Thoracic aorta (tissue), 2 donors: ENCODE results near the gene C20orf141. TPM values are rescaled to one million over a fixed set of nuclear protein-coding genes. Genes with fewer than 3 reads are reported as not detected.
"Not testable (repeated sequence)": the region's sequence is repeated elsewhere in the genome, so short reads cannot be mapped to it uniquely, and the experiment has no call there.

ENCODE experiments used
- ATAC-seq: fragments of 150-250 bp; one replicate; pipeline ENCODE4 v1.8.0; 2017; ENCODE audit warnings: low read depth; ENCODE audit not compliant: insufficient number of reproducible peaks, low FRiP score
- DNase-seq: peaks from one replicate; pipeline ENCODE4 v3.0.0-alpha.2; 2020; ENCODE audit warnings: low spot score
- H3K27ac ChIP-seq, 2 donors: fragments of 200-600 bp; sonication (generic); 1 replicate in 1 of 2; 2 replicates in 1 of 2; pipeline ENCODE4 v1.5.1; 2016; ENCODE audit warnings: mild to moderate bottlenecking in 2 of 2, moderate library complexity in 2 of 2
- H3K27me3 ChIP-seq: fragments of 200-600 bp; sonication (generic); replicated peaks from 2 replicates; pipeline ENCODE4 v1.6.0; 2016; ENCODE audit warnings: mild to moderate bottlenecking; ENCODE audit not compliant: insufficient read depth
- H3K36me3 ChIP-seq: fragments of 200-600 bp; sonication (generic); one replicate; pipeline ENCODE4 v1.5.1; 2016
- H3K4me1 ChIP-seq, 2 donors: fragments of 200-600 bp; sonication (generic); 1 replicate in 1 of 2; 2 replicates in 1 of 2; pipeline versions ENCODE4 v1.5.1 to v1.6.0; 2016; ENCODE audit warnings: low read depth in 2 of 2, mild to moderate bottlenecking in 1 of 2; ENCODE audit not compliant: control insufficient read depth in 1 of 2
- H3K4me3 ChIP-seq: fragments of 200-600 bp; sonication (generic); 2 replicates; pipeline ENCODE4 v1.5.1; 2016; ENCODE audit warnings: mild to moderate bottlenecking
- H3K9me3 ChIP-seq: fragments of 200-600 bp; sonication (generic); 2 replicates; pipeline ENCODE4 v1.5.1; 2016
- total RNA-seq, 2 donors: library from RNA; depleted of rRNA; stranded (reverse); fragments of >200 nt; gene quantifications; one replicate each; pipeline versions ENCODE4 v1.1.0 to v1.2.3, GENCODE V29; 2016
- TF ChIP-seq, protein P1 (sequence below): fragments of 200-600 bp; sonication (generic); IDR thresholded peaks from one replicate; pipeline ENCODE4 v1.5.1; 2019; ENCODE audit warnings: antibody characterized with exemption

C20orf141 gene
- total RNA-seq, 2 donors from 2014 or later = not detected

DNA sequence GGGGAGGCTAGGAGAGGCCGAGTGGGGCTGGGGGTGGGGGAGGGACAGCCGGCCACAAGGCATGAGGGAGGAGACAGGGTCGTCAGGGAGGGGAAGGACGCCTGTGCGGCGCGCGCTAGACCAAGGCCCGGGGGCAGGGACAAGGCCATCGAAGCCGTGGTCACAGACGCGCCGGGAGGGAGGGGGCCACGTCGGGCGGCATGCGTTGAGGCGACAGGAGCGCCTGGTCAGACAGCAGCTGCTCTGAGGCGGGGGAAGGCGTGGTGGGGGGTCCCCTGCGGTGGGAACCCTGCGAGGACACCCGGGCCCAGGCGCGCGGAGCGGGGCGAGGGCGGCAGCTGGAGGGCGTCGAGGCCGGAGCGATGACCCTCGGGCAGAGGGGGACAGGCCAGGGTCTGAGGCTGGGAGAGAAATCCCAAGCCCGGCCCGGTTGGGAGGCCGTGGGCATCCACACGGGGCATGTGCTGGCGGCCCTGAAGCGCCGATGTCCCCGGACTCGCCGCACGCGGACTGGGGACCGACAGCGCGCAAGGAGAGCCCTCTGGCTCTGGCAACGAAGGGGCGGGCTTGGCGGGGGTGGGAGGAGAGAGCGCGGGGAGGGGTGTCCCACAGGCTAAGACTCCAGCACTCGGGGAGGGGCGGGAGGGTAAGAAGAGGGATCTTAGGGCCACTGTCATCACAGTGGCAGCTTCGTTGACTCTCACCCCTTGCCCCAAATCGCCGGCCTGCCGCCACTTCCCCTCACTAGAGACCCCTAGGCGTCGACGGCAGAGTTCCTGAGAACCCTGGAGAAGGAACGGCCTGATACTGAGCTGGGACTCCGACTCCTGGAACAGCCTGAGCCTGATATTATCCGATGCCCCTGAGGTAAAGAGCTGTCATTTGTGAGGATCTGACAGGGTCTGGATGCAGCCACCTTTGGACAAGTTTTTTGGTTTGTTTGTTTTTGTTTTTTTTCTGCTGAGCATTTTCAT lies 6.4 kb downstream of the C20orf141 start:
- ATAC-seq = no peak
- no peak overlapping the region for H3K4me3 ChIP-seq
- H3K36me3 ChIP-seq = no peaks in the 10 kb centered on the region
- no peak overlapping the region for H3K27ac ChIP-seq
- TF ChIP-seq, protein P1, sequence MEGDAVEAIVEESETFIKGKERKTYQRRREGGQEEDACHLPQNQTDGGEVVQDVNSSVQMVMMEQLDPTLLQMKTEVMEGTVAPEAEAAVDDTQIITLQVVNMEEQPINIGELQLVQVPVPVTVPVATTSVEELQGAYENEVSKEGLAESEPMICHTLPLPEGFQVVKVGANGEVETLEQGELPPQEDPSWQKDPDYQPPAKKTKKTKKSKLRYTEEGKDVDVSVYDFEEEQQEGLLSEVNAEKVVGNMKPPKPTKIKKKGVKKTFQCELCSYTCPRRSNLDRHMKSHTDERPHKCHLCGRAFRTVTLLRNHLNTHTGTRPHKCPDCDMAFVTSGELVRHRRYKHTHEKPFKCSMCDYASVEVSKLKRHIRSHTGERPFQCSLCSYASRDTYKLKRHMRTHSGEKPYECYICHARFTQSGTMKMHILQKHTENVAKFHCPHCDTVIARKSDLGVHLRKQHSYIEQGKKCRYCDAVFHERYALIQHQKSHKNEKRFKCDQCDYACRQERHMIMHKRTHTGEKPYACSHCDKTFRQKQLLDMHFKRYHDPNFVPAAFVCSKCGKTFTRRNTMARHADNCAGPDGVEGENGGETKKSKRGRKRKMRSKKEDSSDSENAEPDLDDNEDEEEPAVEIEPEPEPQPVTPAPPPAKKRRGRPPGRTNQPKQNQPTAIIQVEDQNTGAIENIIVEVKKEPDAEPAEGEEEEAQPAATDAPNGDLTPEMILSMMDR = no peak
- no peaks in the 10 kb centered on the region for H3K27me3 ChIP-seq
- DNase-seq = no peak
- no peaks in the 10 kb centered on the region for H3K9me3 ChIP-seq
- H3K4me1 ChIP-seq = peaks cover 0 to 9% of the 10 kb centered on the region in 2 donors

DNA sequence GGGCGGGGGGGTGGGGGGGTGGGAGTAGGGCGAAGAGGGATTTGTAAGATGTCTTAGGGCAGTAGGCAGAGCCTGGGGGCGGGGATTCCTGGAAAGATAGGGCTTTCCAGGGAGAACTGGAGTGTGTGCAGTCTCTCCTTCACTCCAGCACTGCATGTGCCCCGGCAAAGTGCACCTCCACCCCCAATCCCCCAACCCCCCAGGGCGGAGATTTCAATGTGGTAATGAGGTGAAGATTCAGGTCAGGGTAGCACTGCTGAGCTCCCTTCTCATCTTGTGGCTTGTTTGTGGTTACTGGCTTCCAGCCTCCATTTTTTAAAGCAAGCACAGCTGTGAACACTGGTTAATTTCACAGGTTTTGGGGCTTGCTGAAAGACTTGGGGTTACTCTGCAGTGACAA lies 7.3 kb downstream of the C20orf141 start:
- Histone ChIP-seq H3K27me3 (no peaks in the 10 kb centered on the region), H3K4me3 (no peak overlapping the region), H3K27ac (no peak overlapping the region), H3K4me1 (peaks cover 0 to 9% of the 10 kb centered on the region in 2 donors), H3K9me3 (no peaks in the 10 kb centered on the region), H3K36me3 (no peaks in the 10 kb centered on the region)
- TF ChIP-seq, protein P1 = no peak
- ATAC-seq (no peak), DNase-seq (no peak)

DNA sequence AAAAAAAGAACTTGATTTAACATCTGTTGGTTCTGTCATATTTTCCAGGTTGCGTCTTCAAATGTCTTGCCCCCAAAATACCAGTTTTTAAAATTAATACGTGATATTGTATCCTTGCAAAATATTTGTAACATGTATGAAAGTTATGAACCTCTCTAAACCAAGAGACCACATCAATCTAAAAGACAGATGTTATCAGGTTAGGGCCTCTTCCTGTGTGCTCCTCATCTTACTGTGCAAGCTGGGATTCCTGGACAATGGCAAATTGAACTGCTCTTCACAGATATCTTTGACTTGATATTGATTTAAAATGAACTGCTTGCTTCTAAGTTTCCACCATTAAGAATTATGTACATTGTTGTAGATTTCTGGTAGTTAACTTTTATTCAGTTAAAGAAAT lies 11.0 kb downstream of the C20orf141 start:
- Histone ChIP-seq H3K27ac (no peak overlapping the region), H3K4me1 (no peaks in the 10 kb centered on the region), H3K9me3 (no peaks in the 10 kb centered on the region), H3K36me3 (no peaks in the 10 kb centered on the region), H3K27me3 (no peaks in the 10 kb centered on the region), H3K4me3 (no peak overlapping the region)
- TF ChIP-seq, protein P1 = no peak
- no peak for DNase-seq
- ATAC-seq = no peak

DNA sequence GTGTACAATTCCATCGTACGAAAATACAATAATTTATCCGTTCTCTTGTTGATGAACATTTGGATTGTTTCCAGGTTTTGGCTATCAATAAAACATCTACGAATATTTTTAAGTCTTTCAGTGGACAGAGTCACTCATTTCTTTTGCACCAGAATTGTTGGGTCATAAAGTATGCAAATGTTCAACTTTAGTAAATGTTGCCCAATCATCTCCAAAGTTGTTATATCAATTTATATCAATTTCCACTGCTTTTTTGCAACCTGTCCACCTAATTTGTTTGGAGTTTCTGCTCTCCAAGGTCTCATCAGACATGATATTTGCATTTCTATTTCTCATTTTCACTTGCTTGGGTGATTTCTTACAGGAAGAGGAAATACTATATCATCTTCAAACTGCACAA lies 11.9 kb downstream of the C20orf141 start:
- no peaks in the 10 kb centered on the region for H3K4me1 ChIP-seq
- no peak overlapping the region for H3K27ac ChIP-seq
- H3K4me3 ChIP-seq = no peak overlapping the region
- no peaks in the 10 kb centered on the region for H3K36me3 ChIP-seq
- no peaks in the 10 kb centered on the region for H3K27me3 ChIP-seq
- TF ChIP-seq, protein P1 = no peak
- ATAC-seq (no peak), DNase-seq (no peak)
- no peaks in the 10 kb centered on the region for H3K9me3 ChIP-seq

DNA sequence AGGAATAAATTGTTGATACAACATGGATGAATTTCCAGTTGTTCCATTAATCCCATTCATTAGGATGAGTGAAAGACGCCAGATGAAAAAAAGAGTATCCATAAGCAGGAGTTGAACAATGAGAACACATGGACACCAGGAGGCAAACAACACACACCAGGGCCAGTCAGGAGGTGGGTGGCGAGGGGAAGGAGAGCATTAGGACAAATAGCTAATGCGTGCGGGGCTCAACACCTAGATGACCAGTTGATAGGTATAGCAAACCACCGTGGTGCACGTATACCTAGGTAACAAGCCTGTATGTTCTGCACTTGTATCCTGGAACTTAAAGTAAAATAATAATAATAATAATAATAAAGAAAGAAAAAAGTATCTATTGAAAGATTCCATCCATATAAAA lies 14.6 kb downstream of the C20orf141 start:
- DNase-seq (no peak), ATAC-seq (no peak)
- no peak overlapping the region for H3K27ac ChIP-seq
- no peak overlapping the region for H3K4me3 ChIP-seq
- H3K27me3 ChIP-seq = no peaks in the 10 kb centered on the region
- no peaks in the 10 kb centered on the region for H3K9me3 ChIP-seq
- no peaks in the 10 kb centered on the region for H3K4me1 ChIP-seq
- H3K36me3 ChIP-seq = no peaks in the 10 kb centered on the region
- TF ChIP-seq, protein P1 = no peak

DNA sequence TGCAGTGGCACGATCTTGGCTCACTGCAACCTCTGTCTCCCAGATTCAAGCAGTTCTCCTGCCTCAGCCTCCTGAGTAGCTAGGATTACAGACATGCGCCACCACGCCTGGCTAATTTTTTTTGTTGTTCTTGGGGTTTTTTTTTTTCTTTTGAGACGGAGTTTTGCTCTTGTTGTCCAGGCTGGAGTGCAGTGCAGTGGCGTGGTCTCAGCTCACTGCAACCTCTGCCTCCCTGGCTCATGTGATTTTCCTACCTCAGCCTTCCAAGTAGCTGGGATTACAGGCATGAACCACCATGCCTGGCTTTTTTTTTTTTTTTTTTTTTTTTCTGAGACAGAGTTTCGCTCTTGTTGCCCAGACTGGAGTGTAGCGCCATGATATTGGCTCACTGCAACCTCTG lies 16.4 kb downstream of the C20orf141 start:
- not testable (repeated sequence) for H3K27ac ChIP-seq, ATAC-seq, H3K36me3 ChIP-seq, H3K9me3 ChIP-seq, H3K4me3 ChIP-seq, H3K27me3 ChIP-seq, DNase-seq, H3K4me1 ChIP-seq
